Mucosa of stomach (tissue), 1 donor: ENCODE measurements around the gene CYBC1.

ENCODE experiments used
- H3K27me3 ChIP-seq: one replicate; pipeline ENCODE4 v1.7.0; 2013; ENCODE audit warnings: mild to moderate bottlenecking, low read length; ENCODE audit not compliant: control insufficient read depth, insufficient read depth
- H3K36me3 ChIP-seq: one replicate; pipeline ENCODE4 v1.7.0; 2013; ENCODE audit warnings: low read length; ENCODE audit not compliant: control insufficient read depth, insufficient read depth
- H3K4me1 ChIP-seq: one replicate; pipeline ENCODE4 v1.7.0; 2013; ENCODE audit warnings: mild to moderate bottlenecking, low read length; ENCODE audit not compliant: control insufficient read depth, insufficient read depth
- H3K4me3 ChIP-seq: one replicate; pipeline ENCODE4 v1.7.0; 2013; ENCODE audit warnings: low read length
- H3K9ac ChIP-seq: one replicate; pipeline ENCODE4 v1.7.0; 2013; ENCODE audit warnings: mild to moderate bottlenecking, low read length, moderate library complexity
- H3K9me3 ChIP-seq: one replicate; pipeline ENCODE4 v1.7.0; 2013; ENCODE audit warnings: mild to moderate bottlenecking, low read length, moderate library complexity; ENCODE audit not compliant: control insufficient read depth
- donor health status: Pancreatic carcinoma.

The CYBC1 gene

GRCh38 chr17:82405051-82405450 lies 45.5 kb downstream of the CYBC1 start:
- no peaks in the 10 kb centered on the region for H3K27me3 ChIP-seq
- no peak overlapping the region for H3K9ac ChIP-seq
- H3K36me3 ChIP-seq = no peaks in the 10 kb centered on the region
- no peaks in the 10 kb centered on the region for H3K9me3 ChIP-seq
- no peaks in the 10 kb centered on the region for H3K4me1 ChIP-seq
- no peak overlapping the region for H3K4me3 ChIP-seq

DNA sequence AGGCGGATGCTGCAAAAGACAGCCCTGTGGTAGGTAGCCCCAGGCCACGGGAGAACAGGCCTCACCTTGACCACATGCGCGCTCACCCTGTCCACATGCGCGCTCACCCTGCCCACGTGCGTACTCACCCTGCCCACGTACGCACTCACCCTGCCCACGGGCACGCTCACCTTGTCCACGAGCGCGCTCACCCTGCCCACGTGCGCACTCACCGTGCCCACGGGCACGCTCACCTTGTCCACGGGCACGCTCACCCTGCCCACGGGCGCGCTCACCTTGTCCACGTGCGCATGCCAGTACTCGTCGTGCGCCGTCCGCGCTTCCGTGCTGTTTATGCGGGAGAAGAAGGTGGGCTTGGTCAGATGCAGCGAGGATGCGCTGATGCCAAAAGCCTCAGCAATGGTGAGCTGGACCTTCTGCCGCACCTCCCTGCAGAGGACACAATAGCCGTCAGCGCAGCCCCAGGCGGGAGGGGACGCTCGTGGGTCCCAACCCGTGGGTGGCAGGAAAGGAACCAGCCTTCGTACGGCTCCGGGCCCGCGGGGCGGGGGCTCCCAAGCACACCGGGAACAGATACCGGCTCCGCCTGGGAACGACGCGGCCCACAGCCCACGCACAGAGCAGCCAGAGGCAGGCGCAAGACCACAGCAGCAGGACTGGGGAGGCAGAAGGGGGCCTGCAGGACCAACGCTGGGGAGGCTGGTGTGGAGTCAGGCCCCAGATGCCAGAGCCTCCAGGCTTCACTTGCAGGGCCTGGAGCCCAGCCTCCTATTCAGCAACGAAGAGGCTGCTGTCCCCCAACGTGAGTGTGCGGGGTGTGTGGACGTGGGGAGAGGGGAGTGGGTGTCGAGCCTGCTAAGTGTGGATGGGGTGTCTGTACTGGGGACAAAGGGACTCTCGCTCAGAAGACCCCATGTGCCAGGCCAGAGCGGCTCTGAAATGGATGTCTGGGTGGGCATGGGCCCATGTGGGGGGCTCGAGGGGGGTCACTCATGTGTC lies 46.6 kb downstream of the CYBC1 start:
- Histone ChIP-seq H3K9ac (no peak overlapping the region), H3K36me3 (no peaks in the 10 kb centered on the region), H3K4me3 (no peak overlapping the region), H3K27me3 (no peaks in the 10 kb centered on the region), H3K4me1 (no peaks in the 10 kb centered on the region), H3K9me3 (no peaks in the 10 kb centered on the region)

- no peaks in the 10 kb centered on the region for H3K9me3 ChIP-seq
- no peak overlapping the region for H3K9ac ChIP-seq
- H3K4me1 ChIP-seq = no peaks in the 10 kb centered on the region
- H3K27me3 ChIP-seq = no peaks in the 10 kb centered on the region
- no peak overlapping the region for H3K4me3 ChIP-seq
- H3K36me3 ChIP-seq = no peaks in the 10 kb centered on the region
These were observed 47.7 kb downstream of the CYBC1 start for GRCh38 chr17:82402865-82403264.

GRCh38 chr17:82400830-82401229 lies 49.7 kb downstream of the CYBC1 start:
- Histone ChIP-seq H3K9ac (no peak overlapping the region), H3K4me1 (no peaks in the 10 kb centered on the region), H3K9me3 (no peaks in the 10 kb centered on the region), H3K36me3 (no peaks in the 10 kb centered on the region), H3K4me3 (no peak overlapping the region), H3K27me3 (no peaks in the 10 kb centered on the region)

GRCh38 chr17:82400206-82400605 lies 50.3 kb downstream of the CYBC1 start:
- H3K9me3 ChIP-seq = no peaks in the 10 kb centered on the region
- no peak overlapping the region for H3K9ac ChIP-seq
- H3K4me3 ChIP-seq = no peak overlapping the region
- no peaks in the 10 kb centered on the region for H3K36me3 ChIP-seq
- H3K4me1 ChIP-seq = no peaks in the 10 kb centered on the region
- H3K27me3 ChIP-seq = no peaks in the 10 kb centered on the region

GRCh38 chr17:82399601-82400101 lies 50.9 kb downstream of the CYBC1 start:
- Histone ChIP-seq H3K9me3 (no peaks in the 10 kb centered on the region), H3K4me1 (no peaks in the 10 kb centered on the region), H3K9ac (no peak overlapping the region), H3K27me3 (no peaks in the 10 kb centered on the region), H3K4me3 (no peak overlapping the region), H3K36me3 (no peaks in the 10 kb centered on the region)

- H3K4me1 ChIP-seq = no peaks in the 10 kb centered on the region
- no peaks in the 10 kb centered on the region for H3K27me3 ChIP-seq
- no peaks in the 10 kb centered on the region for H3K9me3 ChIP-seq
- no peak overlapping the region for H3K9ac ChIP-seq
- no peak overlapping the region for H3K4me3 ChIP-seq
- H3K36me3 ChIP-seq = no peaks in the 10 kb centered on the region
These were observed 51.5 kb downstream of the CYBC1 start for GRCh38 chr17:82399041-82399441.

DNA sequence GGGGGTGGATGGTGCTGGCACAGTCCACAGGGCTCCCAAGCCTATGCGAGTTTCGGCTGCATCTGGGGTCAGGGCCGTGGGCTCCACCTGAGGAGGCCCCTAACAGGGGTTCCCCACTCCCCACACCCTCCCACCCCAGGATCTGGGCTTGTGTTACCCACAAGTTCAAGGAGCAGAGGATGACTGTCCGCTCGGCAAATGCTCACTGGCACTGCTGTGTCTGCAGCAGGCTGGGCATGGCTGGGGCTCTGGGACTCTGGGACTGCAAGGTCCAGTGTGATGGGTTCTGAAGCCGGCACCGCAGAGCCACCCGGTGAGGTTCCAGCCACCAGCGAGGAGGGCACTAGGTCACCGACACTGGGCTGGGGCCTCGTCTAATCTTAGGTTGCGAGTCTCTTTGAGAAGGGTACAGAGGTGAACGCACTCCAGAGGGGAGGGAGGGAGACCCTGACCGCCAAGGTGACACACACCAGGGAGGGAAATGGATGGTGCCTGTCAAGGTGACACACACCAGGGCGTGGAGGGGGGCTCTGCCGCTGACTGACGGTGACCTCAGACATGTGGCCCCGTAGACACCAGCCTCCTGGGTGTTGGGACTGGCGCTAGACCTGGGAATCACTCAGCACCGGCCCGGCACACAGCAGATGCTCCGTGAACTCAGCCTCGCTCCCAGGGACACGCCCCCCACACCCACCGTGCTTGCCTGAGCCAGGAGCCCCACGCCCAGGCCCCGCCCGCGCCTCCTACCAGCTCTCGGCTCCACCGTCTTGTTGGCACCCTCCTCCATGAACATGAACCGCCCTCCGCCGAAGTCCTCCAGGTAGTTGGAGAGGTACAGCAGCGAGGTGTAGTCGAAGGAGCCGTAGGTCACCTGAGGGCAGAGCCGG lies 52.9 kb downstream of the CYBC1 start:
- Histone ChIP-seq H3K9me3 (no peaks in the 10 kb centered on the region), H3K36me3 (no peaks in the 10 kb centered on the region), H3K9ac (no peak overlapping the region), H3K27me3 (no peaks in the 10 kb centered on the region), H3K4me1 (no peaks in the 10 kb centered on the region), H3K4me3 (no peak overlapping the region)

- no peak overlapping the region for H3K4me3 ChIP-seq
- no peak overlapping the region for H3K9ac ChIP-seq
- H3K4me1 ChIP-seq = no peaks in the 10 kb centered on the region
- no peaks in the 10 kb centered on the region for H3K9me3 ChIP-seq
- no peaks in the 10 kb centered on the region for H3K27me3 ChIP-seq
- H3K36me3 ChIP-seq = no peaks in the 10 kb centered on the region
These were observed 53.7 kb downstream of the CYBC1 start for GRCh38 chr17:82396601-82397435.

DNA sequence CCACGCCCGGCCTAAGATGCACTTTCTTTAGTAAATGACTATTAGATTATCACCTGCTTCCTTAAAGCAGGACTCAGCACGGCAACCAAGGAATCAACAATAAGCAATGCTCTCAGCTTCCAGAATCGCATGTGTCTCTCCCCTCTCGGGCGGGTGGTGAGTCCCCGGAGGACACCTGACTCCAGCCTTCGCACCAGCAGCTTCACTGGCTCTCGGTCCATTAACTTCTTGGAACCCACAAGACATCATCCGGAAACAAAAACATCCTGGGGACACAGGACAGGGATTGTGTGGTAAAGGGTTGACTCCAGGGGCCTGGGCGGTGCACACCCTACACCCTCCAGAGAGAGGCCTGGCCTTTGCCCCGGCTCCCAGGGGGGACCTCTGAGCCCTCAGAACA lies 56.3 kb downstream of the CYBC1 start:
- Histone ChIP-seq H3K36me3 (no peaks in the 10 kb centered on the region), H3K9ac (no peak overlapping the region), H3K4me3 (no peak overlapping the region), H3K4me1 (no peaks in the 10 kb centered on the region), H3K27me3 (no peaks in the 10 kb centered on the region), H3K9me3 (no peaks in the 10 kb centered on the region)

- no peak overlapping the region for H3K9ac ChIP-seq
- no peaks in the 10 kb centered on the region for H3K36me3 ChIP-seq
- H3K27me3 ChIP-seq = peaks cover under 1% of the 10 kb centered on the region
- no peaks in the 10 kb centered on the region for H3K4me1 ChIP-seq
- no peak overlapping the region for H3K4me3 ChIP-seq
- H3K9me3 ChIP-seq = no peaks in the 10 kb centered on the region
These were observed 57.6 kb downstream of the CYBC1 start for GRCh38 chr17:82392941-82393340.
